Sciatic nerve (tissue), 2 donors: Measurements from ENCODE around the gene DDO. TPM values are rescaled to one million over a fixed set of nuclear protein-coding genes. Genes with fewer than 3 reads are reported as not detected.

ENCODE experiments used
- ATAC-seq: fragments of 200-7000 bp; cut with Tn5 transposase; one replicate; pipeline ENCODE4 v1.9.1; 2020; ENCODE audit warnings: mild to moderate bottlenecking, moderate library complexity
- DNase-seq: peaks from one replicate; pipeline ENCODE4 v3.0.0-alpha.2; 2020; ENCODE audit warnings: low spot score
- intact Hi-C: fragments of 100-400 bp; cut with DNase I; formaldehyde crosslinking; loops from one replicate; pipeline ENCODE4 v1.14.2; 2022
- total RNA-seq: library from RNA; stranded (reverse); fragmentation: NEBNext Ultra II Directional; extraction: Animal tissue kit (Norgen Biotek cat#: 25700); gene quantifications from one replicate; pipeline ENCODE4 v1.2.1, GENCODE V29; 2021
- donor health status: DM: no; HTN: no; CAD: no.
- donor health status: DM: no; HTN: no; CAD: no.

Gene DDO
- total RNA-seq, 1 donor from 2014 or later = 1.3 TPM

DNA sequence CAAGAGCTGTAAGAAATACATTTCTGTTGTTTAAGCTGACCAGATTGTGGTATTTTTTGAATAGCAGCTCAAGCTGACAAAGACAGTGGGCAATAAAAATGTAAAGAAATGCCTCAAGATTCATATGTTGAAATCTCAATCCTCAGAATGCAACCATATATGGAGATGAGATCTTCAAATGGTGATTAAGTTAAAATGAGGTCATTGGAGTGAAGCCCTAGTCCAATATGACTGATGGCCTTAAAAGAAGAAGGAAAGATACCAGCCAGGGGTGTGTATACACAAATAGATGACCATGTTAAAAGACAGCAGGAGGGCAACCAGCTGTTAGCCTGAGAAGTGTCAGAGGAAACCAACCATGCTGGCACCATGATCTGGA lies 7.1 kb upstream of the DDO start:
- no peak for ATAC-seq
- DNase-seq = no peak
- intact Hi-C loops = no loop called here

DNA sequence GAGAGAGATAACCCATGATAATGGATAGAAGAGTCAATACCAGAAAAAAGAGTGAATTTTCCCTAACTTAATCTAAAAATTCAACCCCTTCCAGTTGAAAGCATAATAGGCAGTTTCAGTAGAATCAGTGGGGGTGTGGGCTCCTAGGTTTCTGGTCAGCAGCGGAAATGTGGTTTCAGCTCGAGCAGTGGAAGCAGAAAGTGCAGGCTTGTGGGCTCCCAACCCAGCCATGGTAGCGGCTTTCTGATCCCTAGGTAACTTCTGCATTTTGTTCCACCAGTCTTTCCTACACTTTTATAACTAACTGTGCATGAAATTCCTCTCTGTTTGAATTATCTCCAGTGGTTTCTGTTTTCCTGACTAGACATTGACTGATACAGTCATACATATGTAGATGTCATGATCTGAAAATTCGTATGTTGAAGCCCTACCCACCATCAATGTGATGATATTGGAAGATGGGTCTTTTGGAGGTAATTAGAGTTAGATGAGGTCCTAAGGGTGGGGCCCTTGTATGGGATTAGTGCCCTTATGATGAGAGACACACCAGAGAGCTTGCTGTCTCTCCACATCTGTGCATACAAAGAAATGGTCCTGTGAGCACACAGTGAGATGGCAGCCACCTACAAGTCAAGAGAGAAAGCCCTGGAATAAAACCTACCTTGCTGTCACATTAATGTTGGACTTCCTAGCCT lies 6.5 kb upstream of the DDO start:
- DNase-seq (no peak), ATAC-seq (no peak)
- intact Hi-C loops = no loop called here

DNA sequence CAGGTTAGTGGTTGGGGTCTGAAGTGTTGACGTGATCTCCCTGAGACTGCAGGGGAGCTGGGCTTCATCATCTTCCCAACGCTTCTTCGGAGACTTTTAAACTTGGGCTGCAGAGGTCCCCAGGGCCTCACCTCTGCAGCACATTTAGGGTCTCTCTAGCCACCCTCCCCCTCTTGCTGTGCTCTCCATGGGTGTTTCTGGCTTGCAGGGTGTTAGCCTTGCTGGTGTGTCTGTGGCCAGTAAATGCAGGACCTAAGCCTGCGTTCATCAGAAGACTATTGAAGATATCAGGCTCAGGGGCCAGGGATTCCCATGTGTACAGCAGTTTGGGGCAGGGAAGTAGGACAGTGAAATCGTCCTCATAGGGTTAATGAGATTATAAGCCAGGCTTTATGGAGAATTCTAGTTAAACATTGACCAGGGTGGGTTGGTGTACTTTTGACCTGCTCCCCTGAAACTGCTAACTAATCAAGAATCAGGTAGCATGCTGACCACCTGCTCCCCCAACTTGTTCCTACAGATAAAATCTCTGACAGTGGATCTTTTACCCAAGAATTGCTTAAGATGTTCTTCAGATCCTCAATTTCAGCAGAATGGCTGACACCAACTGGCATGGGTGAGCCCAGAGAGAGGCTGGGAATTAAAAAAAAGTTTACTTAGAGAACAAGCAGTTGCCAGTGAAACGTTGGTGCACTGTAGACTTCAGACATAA lies 3.8 kb upstream of the DDO start:
- DNase-seq (no peak), ATAC-seq (no peak)
- intact Hi-C loops = no loop called here

DNA sequence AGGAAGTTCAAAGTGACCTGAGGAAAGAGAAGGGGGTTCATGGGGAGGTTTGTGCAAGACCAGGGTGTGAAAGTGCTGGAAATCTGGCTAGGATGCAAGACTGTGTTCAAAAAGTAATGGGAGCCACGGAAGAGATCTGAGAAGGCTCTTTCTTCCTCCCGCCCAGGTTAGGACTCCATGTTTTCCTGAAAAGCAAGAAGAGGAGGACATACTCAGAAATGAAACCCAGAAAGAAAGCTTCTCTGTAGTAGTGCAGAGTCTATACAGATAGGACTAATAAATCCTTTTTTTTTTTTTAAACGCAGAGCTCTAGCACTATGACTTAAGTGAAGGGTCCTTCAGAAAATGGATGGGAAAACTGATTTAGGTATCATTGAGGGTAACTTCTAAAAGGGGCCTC lies 3.2 kb upstream of the DDO start:
- DNase-seq = no peak
- intact Hi-C loops = no loop called here

DNA sequence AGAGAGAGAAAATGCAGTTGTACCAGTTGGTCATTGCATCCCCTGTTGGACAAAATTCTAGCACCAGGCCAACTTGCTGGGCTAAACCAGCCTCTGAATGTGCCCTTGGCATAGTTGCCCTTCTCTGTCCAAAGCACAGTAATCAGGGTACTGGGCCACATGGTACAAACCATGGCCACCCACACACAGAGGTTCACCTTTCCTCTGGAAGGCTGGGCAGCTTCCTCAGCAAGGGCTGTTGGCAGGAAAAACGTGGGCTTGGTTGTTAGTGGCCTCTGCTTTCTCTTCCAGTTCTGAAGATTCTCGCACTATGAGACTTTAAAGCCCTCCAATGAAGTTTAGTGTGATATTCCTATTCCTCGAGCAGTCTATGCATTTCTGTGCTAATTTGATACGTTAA lies 706 bp downstream of the DDO start:
- intact Hi-C loops = no loop called here
- DNase-seq = no peak
- ATAC-seq = peak; percentile 50

More for the DNA sequence above, 3.2 kb upstream of the DDO start:
- ATAC-seq = no peak

DNA sequence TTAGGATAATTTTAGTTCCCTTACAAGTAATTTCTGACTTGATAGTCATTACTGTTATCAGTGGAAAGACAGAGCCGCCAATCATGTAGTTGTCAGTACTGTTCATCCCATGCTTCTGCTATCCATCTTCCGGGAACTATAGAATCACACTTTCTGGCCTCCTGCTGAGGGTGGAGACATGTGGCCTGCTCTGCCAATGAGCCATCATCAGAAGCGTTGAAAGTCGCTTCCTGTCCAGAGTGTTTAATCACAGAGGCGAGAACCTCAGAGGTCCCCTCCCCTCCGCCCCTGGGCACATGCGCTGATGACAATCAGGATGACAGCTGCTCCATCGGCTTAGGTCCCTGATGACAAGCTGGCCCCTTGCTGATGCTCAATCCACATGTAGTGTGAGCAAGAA lies 3.0 kb downstream of the DDO start:
- ATAC-seq = no peak
- DNase-seq = no peak
- intact Hi-C loops = no loop called here

DNA sequence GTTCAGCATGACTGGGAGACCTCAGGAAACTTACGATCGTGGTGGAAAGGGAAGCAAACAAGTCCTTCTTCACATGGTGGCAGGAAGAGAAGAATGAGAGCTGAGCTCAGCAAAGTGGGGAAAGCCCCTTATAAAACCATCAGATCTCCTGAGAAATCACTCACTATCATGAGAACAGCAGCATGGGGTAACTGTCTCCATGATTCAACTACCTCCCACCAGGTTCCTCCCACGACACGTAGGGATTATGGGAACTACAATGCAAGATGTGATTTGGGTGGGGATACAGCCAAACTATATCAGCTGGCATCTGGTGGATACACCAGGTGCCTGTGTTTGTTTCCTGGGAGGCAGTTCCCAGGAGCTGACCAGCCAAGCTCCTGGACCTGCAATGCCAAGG lies 4.9 kb downstream of the DDO start:
- ATAC-seq = no peak
- intact Hi-C loops = no loop called here
- no peak for DNase-seq

DNA sequence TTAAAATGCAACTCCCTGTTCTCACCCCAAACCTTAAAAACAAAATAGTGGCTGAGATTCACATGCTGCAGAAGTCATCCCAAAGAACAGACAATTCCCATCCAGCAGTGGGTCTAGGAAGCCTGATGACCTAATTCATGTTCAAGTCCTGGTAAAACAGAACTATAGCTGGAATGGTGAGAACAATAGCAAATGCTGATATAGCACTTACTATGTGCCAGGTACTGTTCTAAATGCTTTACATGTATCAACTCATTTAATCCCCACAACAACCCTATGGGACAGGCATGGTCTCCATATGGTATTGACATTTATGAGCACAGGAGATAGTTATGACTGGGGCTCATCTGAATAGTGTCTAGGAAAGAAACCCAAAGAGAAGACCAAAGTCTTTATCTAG lies 5.6 kb downstream of the DDO start:
- DNase-seq (no peak), ATAC-seq (no peak)
- intact Hi-C loops = loop anchor here (10.0 kb wide), 1 partner anchor 235 kb away; the partner anchor contains the start of gene WASF1

DNA sequence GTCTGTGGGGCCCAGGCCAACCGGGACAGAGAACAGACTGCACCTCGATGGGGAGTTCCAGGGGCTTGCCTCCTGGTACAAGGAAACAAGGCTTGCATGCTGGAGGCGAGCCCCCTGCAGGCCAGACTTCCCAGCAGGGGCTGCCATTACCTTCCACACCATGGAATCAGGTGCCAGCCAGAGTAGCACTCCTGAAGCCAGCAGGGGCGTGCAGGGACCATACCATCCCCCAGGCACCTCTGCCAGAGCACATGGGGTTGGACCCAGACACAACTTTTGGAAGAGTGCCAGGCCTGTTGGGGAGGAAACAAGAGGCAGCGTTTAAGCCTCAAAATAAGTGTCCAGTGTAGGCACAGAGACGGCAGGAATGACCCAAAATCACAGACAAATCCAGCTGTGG lies 6.5 kb downstream of the DDO start:
- intact Hi-C loops = loop anchor here (10.0 kb wide), 1 partner anchor 234 kb away; the partner anchor contains the start of gene WASF1
- no peak for ATAC-seq
- DNase-seq = no peak

DNA sequence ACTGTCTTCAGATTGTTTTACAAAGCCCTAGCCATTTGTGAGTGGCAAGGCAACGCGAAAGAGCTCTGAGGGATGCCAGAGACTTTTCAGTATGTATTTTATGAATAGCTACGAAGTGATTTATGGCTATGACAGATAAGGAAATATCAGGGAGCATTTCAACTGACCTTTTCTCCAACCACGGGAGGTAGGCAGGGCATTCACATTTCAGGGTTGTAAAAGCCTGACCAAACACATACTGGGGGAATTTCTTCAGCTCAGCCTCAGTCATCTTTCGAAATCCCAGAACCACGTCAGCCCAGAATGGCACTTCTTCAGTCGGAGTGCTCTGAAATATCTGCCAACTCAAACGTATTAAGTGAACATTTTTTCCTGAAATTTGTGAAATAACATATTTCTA lies 10.8 kb downstream of the DDO start:
- intact Hi-C loops = loop anchor here (10.0 kb wide), 1 partner anchor 230 kb away; the partner anchor contains the start of gene WASF1
- DNase-seq (no peak), ATAC-seq (no peak)

DNA sequence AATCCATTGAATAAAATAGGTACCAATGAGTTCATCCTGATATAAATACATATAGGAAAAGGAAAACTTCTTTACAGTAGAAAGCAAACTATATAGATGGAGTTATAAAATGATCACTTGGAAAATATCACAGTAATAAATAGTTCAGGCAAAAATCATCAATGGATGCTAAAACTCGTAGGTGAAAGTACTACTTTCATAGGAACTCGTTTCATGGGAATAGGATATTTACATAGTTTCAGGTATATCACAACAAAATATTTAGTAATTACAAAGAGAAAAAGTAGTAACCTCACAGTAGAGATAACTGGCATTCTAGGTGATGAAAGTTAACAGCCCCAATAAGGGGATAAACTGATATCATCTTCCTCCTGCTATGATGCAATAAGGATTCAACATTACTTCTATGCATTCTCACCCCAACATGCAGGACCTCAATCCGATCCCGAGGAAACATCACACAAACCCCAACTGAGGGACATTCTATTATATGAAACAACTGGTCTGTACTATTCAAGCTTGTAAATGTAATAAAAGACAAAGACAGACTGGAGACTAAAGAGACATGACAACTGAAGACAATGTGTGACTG lies 13.7 kb downstream of the DDO start:
- no peak for DNase-seq
- intact Hi-C loops = loop anchor here (10.0 kb wide), 1 partner anchor 227 kb away; the partner anchor contains the start of gene WASF1
- no peak for ATAC-seq

DNA sequence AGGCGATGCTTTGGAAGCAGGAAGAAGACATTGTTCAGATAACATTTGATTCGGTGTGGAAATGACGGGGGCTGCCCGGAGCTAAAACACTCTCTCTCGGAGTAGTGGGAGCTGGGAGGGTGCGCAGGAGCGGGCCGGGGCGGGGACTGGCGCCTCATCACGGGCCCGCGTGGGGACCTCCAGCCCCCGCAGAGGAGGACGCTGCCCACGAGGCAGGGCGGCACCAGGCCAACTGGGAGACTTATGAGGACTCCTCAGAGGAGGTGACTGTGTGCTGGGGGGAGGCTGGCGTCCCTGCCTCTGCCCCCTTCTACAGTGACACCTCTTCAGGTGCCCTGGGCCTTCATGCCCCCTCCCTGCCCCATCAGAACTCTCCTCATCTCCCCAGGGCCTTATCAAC lies 15.2 kb downstream of the DDO start:
- ATAC-seq (peak; percentile 6), DNase-seq (no peak)
- intact Hi-C loops = loop anchor here (10.0 kb wide), 1 partner anchor 225 kb away; the partner anchor contains the start of gene WASF1

DNA sequence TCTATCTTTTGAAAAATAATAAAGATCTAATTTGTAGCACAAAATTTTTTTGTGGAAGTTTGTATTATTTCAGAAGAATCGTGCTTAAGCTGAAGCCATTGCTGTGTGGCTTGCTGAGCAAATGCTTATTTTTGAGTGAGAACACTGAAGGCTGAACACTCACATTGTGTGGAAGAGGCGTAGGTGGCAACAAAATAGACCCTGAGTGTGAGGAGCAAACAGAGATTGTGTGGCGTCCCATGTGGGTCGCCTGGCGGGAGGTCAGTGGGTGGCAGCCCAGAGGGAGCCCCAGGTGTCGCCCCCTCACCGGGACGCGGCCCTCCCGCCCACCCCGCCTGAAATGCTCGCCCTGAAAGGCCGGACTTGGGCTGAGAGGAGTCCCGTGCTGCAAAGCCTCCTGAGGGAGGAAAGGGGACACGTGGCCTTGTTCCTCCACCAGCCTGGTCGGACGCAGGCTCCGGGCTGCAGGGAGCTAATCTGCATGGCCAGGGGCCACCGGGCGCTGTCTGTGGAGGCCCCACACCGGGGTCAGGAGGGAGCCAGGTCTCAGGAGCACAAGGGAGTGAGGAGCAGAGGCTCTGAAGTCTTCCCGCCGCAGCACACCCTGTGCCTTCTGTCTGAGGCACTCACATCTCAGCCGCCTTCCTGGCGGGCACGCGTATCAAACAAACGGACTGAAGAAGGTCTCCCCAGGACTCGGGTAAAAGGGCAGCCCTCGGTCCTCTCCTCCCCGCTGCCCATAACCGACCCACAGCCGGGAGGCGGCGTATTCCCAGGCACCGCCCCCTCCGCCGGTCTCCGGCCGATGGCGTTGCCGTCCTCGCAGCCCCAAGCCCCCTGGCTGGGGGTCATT lies 15.9 kb downstream of the DDO start:
- DNase-seq (peak; percentile 65), ATAC-seq (peak; percentile 79)
- intact Hi-C loops = loop anchor here (10.0 kb wide), 1 partner anchor 225 kb away; the partner anchor contains the start of gene WASF1

DNA sequence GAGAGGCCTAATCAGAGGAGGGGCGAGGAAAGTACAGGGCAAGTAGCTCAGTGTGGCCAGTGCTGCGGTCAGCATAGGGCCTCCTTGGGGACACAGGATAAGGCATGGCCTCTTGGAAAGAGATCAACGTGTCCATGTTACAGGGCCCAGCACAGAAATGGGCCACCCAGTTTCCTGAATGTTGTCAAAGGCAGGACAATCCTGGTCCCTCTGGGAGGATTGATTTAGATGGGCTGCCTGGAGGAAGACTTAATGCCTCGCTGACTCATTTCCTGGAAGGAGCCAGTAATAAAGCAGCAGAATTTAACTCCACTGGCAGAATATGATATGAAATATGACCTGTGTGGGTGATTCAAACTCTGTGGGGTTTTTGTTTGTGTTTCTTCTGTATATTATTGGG lies 16.6 kb downstream of the DDO start:
- intact Hi-C loops = no loop called here
- ATAC-seq (peak; percentile 47), DNase-seq (no peak)

DNA sequence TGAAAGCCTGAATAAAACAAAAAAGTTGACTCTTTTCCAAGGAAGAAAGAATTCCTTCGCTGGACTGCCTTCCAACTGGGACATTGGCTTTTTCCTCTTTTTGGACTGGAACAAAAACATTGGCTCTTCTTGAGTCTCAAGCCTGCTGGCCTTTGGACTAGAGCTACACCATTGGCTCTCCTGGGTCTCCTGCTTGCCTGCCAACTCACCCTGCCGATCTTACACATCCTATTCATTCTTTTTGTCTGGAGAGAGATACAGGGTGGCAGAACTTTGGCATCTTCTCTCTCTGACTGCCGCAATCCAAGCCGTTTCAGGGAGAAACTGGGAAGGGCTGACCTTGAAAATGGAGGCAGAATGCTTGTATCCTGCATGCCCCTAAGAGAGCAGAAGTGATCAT lies 20.2 kb downstream of the DDO start:
- no peak for DNase-seq
- ATAC-seq = no peak
- intact Hi-C loops = no loop called here

DNA sequence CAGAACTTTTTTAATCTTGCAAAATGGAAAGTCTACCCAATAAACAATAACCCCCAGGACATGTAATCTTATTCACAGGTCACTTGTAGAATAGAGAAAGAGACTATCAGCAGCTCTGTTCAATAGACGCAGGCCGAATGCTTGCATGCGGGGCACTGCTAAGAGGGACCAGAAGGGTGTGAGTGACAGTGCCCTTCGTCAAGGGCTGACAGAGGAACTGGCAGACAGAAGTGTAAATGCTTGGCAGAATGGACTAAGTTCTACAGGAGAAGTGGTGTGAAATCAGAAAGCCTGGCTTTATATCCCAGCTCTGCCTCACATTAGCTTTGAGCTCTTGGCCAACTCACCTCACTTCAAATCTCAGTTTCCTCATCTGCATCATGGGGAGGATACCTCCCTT lies 21.0 kb downstream of the DDO start:
- intact Hi-C loops = no loop called here
- ATAC-seq = no peak
- DNase-seq = no peak

DNA sequence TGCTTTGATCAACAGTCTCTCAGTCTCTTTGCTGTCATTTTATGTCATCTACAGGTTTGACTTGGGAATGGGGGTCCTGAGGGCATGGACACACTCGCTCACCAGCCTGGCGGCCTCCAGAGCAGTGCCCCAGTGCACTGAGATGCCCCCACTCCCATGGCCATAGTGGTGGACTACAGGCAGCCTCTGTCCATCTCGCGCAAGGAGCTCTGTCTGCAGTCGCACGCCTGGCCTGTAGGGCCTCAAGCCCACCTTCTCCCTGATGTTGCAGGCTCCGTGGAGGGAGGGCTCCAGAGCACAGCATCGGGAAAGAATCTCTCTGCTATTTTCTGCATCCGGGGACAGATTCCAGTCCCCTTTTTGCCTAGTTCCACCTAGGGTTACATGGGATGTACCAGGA lies 22.6 kb downstream of the DDO start:
- ATAC-seq (no peak), DNase-seq (no peak)
- intact Hi-C loops = no loop called here

DNA sequence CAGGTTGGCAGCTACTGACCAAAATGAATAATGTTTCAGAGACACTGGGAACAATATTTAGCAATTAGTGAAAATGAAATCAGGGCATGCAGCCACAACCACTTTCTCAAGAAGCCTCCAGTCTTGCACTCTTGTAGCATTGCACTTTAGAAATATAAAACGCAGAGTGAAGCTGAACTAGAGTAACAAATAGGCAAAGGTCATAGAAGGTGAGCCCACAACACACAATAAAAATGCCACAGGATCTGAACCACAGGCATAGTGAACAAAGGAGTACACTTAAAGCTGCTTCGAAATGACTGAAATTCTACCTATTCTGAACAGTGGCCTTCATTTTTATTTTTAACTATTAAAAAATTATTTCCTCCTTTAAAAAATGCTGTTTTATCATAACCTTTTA lies 25.0 kb downstream of the DDO start:
- ATAC-seq (no peak), DNase-seq (no peak)
- intact Hi-C loops = no loop called here

DNA sequence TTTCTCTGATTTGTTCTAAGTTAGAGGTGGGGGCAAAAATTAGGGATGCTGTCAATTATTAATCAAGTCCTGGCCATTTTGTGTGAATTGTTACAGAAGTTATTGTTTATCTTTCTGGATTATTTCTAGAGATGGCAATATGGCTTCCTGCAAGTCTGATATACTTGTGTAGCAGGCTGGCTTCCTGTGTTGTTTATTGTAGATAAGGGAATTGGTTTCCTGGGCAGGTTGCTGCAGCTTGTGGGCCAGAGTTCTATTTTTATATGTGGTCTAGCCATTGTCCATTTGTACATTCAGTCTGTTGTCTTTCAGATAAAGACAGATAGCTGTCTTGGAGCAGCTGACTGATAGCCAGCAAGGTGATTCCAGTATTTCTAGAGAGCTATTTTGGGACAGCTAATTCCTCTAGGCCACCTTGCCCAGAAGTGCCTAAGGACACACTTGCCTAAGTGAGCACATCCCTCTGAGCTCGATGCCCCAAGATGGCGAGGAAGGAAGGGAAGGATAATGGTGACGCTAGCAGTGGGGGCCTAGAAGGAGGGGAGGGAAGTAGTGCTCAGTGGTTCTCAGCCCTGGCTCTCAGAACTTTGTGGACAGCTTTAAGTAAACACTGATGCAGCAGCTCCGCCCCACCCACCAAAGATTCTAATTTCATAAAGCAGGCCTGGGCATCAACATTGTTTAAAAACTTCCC lies 25.5 kb downstream of the DDO start:
- intact Hi-C loops = no loop called here
- no peak for ATAC-seq

More for the DNA sequence above, 25.5 kb downstream of the DDO start:
- DNase-seq = no peak
